GM18498 (cell line): Measurements from ENCODE around the gene MICALL2.
"Not testable (repeated sequence)": the region's sequence is repeated elsewhere in the genome, so short reads cannot be mapped to it uniquely, and the experiment has no call there.

Experiments
- ATAC-seq: cut with Tn5 transposase; IDR thresholded peaks from one replicate; pipeline ENCODE4 v1.9.1; 2021; ENCODE audit warnings: mild to moderate bottlenecking, moderate library complexity; ENCODE audit not compliant: unreplicated experiment

Gene MICALL2

GRCh38 chr7:1449501-1449900 lies 9.8 kb downstream of the MICALL2 start:
- no peak for ATAC-seq

GRCh38 chr7:1448958-1449357 lies 10.3 kb downstream of the MICALL2 start:
- no peak for ATAC-seq

GRCh38 chr7:1447551-1448244 lies 11.6 kb downstream of the MICALL2 start:
- no peak for ATAC-seq

- no peak for ATAC-seq
These were observed 12.2 kb downstream of the MICALL2 start for GRCh38 chr7:1447112-1447511.

- no peak for ATAC-seq
These were observed 12.6 kb downstream of the MICALL2 start for GRCh38 chr7:1446620-1447032.

GRCh38 chr7:1446026-1446425 lies 13.2 kb downstream of the MICALL2 start:
- ATAC-seq = not testable (repeated sequence)

GRCh38 chr7:1445341-1445740 lies 13.9 kb downstream of the MICALL2 start:
- no peak for ATAC-seq

- ATAC-seq = no peak
These were observed 14.3 kb downstream of the MICALL2 start for GRCh38 chr7:1444925-1445322.

GRCh38 chr7:1444214-1444924 lies 14.9 kb downstream of the MICALL2 start:
- no peak for ATAC-seq

GRCh38 chr7:1443587-1444200 lies 15.6 kb downstream of the MICALL2 start:
- ATAC-seq = not testable (repeated sequence)

- ATAC-seq = no peak
These were observed 16.7 kb downstream of the MICALL2 start for GRCh38 chr7:1442355-1443124.

GRCh38 chr7:1441615-1442354 lies 17.5 kb downstream of the MICALL2 start:
- ATAC-seq = no peak

- ATAC-seq = no peak
These were observed 18.6 kb downstream of the MICALL2 start for GRCh38 chr7:1440620-1441019.

- ATAC-seq = no peak
These were observed 19.6 kb downstream of the MICALL2 start for GRCh38 chr7:1439373-1440363.

- no peak for ATAC-seq
These were observed 20.4 kb downstream of the MICALL2 start for GRCh38 chr7:1438821-1439220.

- ATAC-seq = no peak
These were observed 21.1 kb downstream of the MICALL2 start for GRCh38 chr7:1438208-1438607.

- no peak for ATAC-seq
These were observed 22.0 kb downstream of the MICALL2 start for GRCh38 chr7:1437155-1437880.

GRCh38 chr7:1436608-1437007 lies 22.7 kb downstream of the MICALL2 start:
- no peak for ATAC-seq
